CD4-positive, CD25-positive, alpha-beta regulatory T cell (primary cell): ENCODE results near the gene LMBRD1. TPM values are rescaled to one million over a fixed set of nuclear protein-coding genes. Genes with fewer than 3 reads are reported as not detected.
A peak's percentile ranks its signal among the peaks of the same experiment; 100 is the strongest.

Experiments
- ATAC-seq, 2 donors: fragments of 150-1000 bp; cut with Tn5 transposase; one replicate each; pipeline ENCODE4 v1.10.0; 2021; ENCODE audit warnings: low read depth in 2 of 2, moderate number of reproducible peaks in 2 of 2, moderate library complexity in 1 of 2
- DNase-seq, 3 donors: peaks; one replicate each; pipeline versions ENCODE4 v3.0.0 to v3.0.0-alpha.2; 2012 to 2022; ENCODE audit warnings: mixed read lengths in 1 of 3
- H3K27ac ChIP-seq: one replicate; pipeline ENCODE4 v1.7.0; 2013; ENCODE audit warnings: mild to moderate bottlenecking, low read length; ENCODE audit not compliant: insufficient read depth, poor library complexity, severe bottlenecking
- H3K27me3 ChIP-seq: one replicate; pipeline ENCODE4 v1.7.0; 2013; ENCODE audit warnings: low read length; ENCODE audit not compliant: control insufficient read depth, insufficient read depth
- H3K36me3 ChIP-seq: one replicate; pipeline ENCODE4 v1.7.0; 2013; ENCODE audit warnings: mild to moderate bottlenecking, low read length, moderate library complexity; ENCODE audit not compliant: control insufficient read depth, insufficient read depth
- H3K4me1 ChIP-seq: 2 replicates; pipeline ENCODE4 v1.7.0; 2013; ENCODE audit warnings: mild to moderate bottlenecking, low read length; ENCODE audit not compliant: insufficient read depth, control insufficient read depth, poor library complexity, severe bottlenecking
- H3K4me3 ChIP-seq: one replicate; pipeline ENCODE4 v1.7.0; 2013; ENCODE audit warnings: low read depth, mild to moderate bottlenecking, low read length, moderate library complexity
- H3K9me3 ChIP-seq, 2 experiments: 1 replicate in 1 of 2; 2 replicates in 1 of 2; pipeline ENCODE4 v1.7.0; 2013; ENCODE audit warnings: low read length in 2 of 2, mild to moderate bottlenecking in 1 of 2, moderate library complexity in 1 of 2; ENCODE audit not compliant: control insufficient read depth in 2 of 2
- H3K27ac Mint-ChIP-seq, 3 donors: one replicate each; pipeline ENCODE4 v1.8.0; 2020 to 2022; ENCODE audit warnings: mild to moderate bottlenecking in 3 of 3, mixed read lengths in 3 of 3, moderate library complexity in 2 of 3
- H3K27me3 Mint-ChIP-seq: one replicate; pipeline ENCODE4 v1.8.0; 2022; ENCODE audit warnings: mild to moderate bottlenecking, mixed read lengths
- H3K36me3 Mint-ChIP-seq: one replicate; pipeline ENCODE4 v1.8.0; 2020; ENCODE audit warnings: mixed read lengths
- H3K4me1 Mint-ChIP-seq, 4 donors: one replicate each; pipeline ENCODE4 v1.8.0; 2020 to 2022; ENCODE audit warnings: mixed read lengths in 4 of 4, mild to moderate bottlenecking in 1 of 4
- H3K4me3 Mint-ChIP-seq, 4 donors: one replicate each; pipeline ENCODE4 v1.8.0; 2020 to 2022; ENCODE audit warnings: mild to moderate bottlenecking in 4 of 4, mixed read lengths in 4 of 4, moderate library complexity in 3 of 4
- H3K9me3 Mint-ChIP-seq, 7 donors: one replicate each; pipeline ENCODE4 v1.8.0; 2020 to 2022; ENCODE audit warnings: mixed read lengths in 7 of 7, mild to moderate bottlenecking in 3 of 7, moderate library complexity in 2 of 7
- polyA plus RNA-seq, 4 donors: library from polyadenylated mRNA; unstranded; fragments of 300-500 nt; fragmentation: Illumina TruSeq; gene quantifications; one replicate each; pipeline ENCODE4 v1.2.3, GENCODE V29; 2021
- total RNA-seq: library from RNA; stranded (reverse); gene quantifications from one replicate; pipeline ENCODE4 v1.2.3, GENCODE V29; 2022

Gene LMBRD1
- total and polyA plus RNA-seq, 5 donors from 2014 or later: 40.8 to 67.2 (median 58.6) TPM

DNA sequence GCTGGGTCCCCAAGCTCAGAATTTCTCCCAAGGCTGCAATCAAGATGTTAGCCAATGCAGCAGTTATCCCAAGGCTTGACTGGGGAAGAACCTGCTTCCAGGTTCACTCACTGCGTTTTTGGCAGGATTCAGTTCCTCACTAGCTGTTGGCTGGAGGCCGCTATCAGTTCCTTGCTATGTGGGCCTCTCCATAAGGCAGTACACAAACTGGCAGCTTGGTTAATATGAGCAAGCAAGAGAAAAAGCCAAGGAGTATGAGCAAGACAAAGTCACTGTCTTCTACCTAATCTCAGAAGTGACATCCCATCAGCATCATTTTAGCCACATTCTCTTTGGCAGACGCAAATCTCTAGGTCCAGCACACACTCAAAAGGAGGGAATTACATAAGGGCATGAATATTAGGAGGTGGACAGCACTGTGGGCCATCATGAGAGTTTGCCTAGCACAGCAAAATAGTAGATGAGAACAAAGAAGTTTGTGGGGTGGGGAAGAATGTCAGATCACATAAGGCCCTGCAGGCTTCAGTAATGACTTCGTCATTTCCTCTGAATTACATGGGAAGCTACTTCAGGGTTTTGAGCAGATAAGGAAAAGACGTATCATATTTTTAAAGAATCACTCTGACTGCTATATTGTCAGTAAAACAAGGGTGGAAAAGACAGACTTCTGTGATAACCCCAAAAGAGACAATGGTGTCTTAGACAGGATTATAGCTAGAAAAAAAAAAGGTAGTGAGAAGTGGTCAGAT is 25.5 kb downstream of the LMBRD1 start:
- Histone ChIP-seq H3K4me1 (peaks cover 11% of the 10 kb centered on the region), H3K9me3 (no peaks in the 10 kb centered on the region), H3K27ac (no peak overlapping the region), H3K27me3 (no peaks in the 10 kb centered on the region), H3K36me3 (peaks cover 26% of the 10 kb centered on the region), H3K4me3 (no peak overlapping the region)
- H3K27me3 Mint-ChIP-seq: no peaks in the 10 kb centered on the region
- H3K36me3 Mint-ChIP-seq: peaks cover 55% of the 10 kb centered on the region
- no peak for DNase-seq
- no peak overlapping the region for H3K4me3 Mint-ChIP-seq
- H3K9me3 Mint-ChIP-seq: peaks cover 0 to 2% (median 0%) of the 10 kb centered on the region in 7 donors
- peak overlapping the region in 1 of 3 donors; percentile 47 for H3K27ac Mint-ChIP-seq
- ATAC-seq: no peak
- peaks cover 57 to 68% (median 62%) of the 10 kb centered on the region in 4 donors for H3K4me1 Mint-ChIP-seq

DNA sequence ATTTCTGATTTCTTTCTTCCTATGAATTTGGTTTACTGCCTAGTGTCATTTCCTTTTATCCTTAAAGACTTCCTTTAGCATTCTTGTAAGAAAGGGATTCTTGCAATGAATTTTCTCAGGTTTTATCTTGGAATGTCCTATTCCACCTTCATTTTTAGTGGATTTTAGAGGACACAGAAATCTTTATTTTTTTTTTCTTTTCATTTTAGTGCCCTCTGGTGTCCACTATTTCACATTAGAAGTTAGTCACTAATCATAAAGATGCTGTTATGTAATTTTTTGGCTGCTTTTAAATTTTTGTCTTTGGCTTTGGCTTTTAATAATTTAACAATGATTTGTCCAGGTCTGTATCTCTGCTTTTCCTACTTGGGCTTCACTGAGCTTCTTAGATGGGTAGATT is 28.1 kb downstream of the LMBRD1 start:
- H3K36me3 ChIP-seq: peaks cover 21% of the 10 kb centered on the region
- H3K36me3 Mint-ChIP-seq: peaks cover 51% of the 10 kb centered on the region
- H3K27ac ChIP-seq: no peak overlapping the region

DNA sequence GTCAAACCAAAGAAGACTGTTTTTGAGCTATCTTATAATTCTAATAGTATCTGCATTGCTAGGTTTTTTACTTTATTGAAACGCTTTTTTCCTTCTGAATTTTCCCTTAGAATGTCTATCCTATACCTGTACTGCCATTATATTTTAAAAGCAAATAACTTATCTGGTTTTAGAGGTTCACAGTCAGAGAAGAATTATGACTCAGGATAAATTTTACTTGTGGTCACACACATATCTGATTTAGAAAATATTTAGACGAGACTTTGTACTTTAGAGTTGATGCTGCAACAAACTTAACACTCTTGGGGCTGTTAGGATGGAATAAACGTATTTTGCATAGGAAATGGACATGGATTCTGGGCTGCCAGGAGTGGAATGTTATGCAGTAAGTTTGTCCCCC is 33.0 kb downstream of the LMBRD1 start:
- Mint-ChIP-seq H3K27ac (peak overlapping the region in 1 of 3 donors; percentile 52), H3K36me3 (peaks cover 30% of the 10 kb centered on the region), H3K27me3 (no peaks in the 10 kb centered on the region), H3K9me3 (no peaks in the 10 kb centered on the region), H3K4me3 (no peak overlapping the region), H3K4me1 (peaks cover 35 to 64% (median 46%) of the 10 kb centered on the region in 4 donors)
- H3K27me3 ChIP-seq: no peaks in the 10 kb centered on the region
- peaks cover under 1% of the 10 kb centered on the region for H3K36me3 ChIP-seq
- H3K9me3 ChIP-seq: no peaks in the 10 kb centered on the region
- H3K4me3 ChIP-seq: no peak overlapping the region
- H3K27ac ChIP-seq: no peak overlapping the region
- peaks cover 1% of the 10 kb centered on the region for H3K4me1 ChIP-seq
- no peak for DNase-seq
- no peak for ATAC-seq

More for the DNA sequence above, 28.1 kb downstream of the LMBRD1 start:
- no peak overlapping the region for H3K4me3 Mint-ChIP-seq
- Histone ChIP-seq H3K27me3 (no peaks in the 10 kb centered on the region), H3K4me1 (no peaks in the 10 kb centered on the region), H3K4me3 (no peak overlapping the region), H3K9me3 (no peaks in the 10 kb centered on the region)
- H3K27me3 Mint-ChIP-seq: no peaks in the 10 kb centered on the region
- ATAC-seq (no peak), DNase-seq (no peak)
- peaks cover 0 to 2% (median 0%) of the 10 kb centered on the region in 7 donors for H3K9me3 Mint-ChIP-seq
- peak overlapping the region in 2 of 3 donors; percentile 11 to 42 for H3K27ac Mint-ChIP-seq
- H3K4me1 Mint-ChIP-seq: peaks cover 46 to 57% (median 52%) of the 10 kb centered on the region in 4 donors

DNA sequence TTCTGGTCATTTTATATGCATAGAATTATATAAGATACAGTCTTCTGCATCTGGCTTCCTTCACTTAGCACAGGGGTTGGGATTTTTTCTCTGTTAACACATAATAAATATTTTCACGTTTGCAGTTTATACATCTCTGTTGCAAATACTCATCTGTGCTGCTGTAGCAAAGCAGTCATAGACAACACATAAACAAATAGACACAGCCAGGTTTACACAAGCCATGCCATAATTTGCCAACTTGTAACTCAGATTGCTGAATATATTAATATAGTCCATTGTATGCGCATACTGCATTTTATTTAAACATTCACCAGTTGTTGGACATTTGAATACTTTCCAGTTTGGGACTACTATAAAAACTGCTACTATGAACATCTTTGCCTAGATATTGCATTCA is 35.0 kb downstream of the LMBRD1 start:
- H3K27me3 ChIP-seq: no peaks in the 10 kb centered on the region
- peaks cover 30% of the 10 kb centered on the region for H3K36me3 Mint-ChIP-seq
- no peak for ATAC-seq
- H3K4me1 Mint-ChIP-seq: peaks cover 52 to 76% (median 59%) of the 10 kb centered on the region in 4 donors
- no peaks in the 10 kb centered on the region for H3K27me3 Mint-ChIP-seq
- no peak overlapping the region for H3K4me3 ChIP-seq
- H3K27ac Mint-ChIP-seq: peak overlapping the region in 1 of 3 donors; percentile 53
- H3K9me3 ChIP-seq: no peaks in the 10 kb centered on the region
- no peak overlapping the region for H3K4me3 Mint-ChIP-seq
- H3K9me3 Mint-ChIP-seq: no peaks in the 10 kb centered on the region
- no peaks in the 10 kb centered on the region for H3K36me3 ChIP-seq
- peaks cover 3% of the 10 kb centered on the region for H3K4me1 ChIP-seq
- H3K27ac ChIP-seq: no peak overlapping the region
- no peak for DNase-seq

DNA sequence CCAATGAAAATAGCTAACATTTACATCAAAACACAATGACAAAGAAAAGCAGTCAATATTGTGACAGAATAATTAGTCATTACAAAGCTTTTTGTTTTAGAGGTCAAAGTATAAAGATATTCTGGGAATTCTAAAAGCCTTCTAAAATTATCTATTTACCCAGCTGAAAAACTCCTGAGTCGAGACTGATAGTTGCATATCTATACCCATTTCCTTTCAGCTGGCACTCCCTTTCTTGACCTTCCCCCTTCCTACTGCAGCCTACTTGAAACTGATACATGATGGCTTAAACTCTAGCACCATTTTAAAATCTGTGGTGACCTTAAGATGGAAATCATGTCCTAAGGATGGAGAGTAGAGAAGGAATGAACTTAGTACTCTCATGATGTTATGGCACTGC is 38.6 kb downstream of the LMBRD1 start:
- peak overlapping the region in 2 of 3 donors; percentile 3 to 56 for H3K27ac Mint-ChIP-seq
- no peaks in the 10 kb centered on the region for H3K27me3 Mint-ChIP-seq
- H3K9me3 Mint-ChIP-seq: peaks cover 0 to 8% (median 6%) of the 10 kb centered on the region in 7 donors
- Histone ChIP-seq H3K36me3 (peaks cover 3% of the 10 kb centered on the region), H3K27me3 (no peaks in the 10 kb centered on the region), H3K4me3 (no peak overlapping the region), H3K9me3 (no peaks in the 10 kb centered on the region), H3K27ac (no peak overlapping the region), H3K4me1 (peaks cover 3% of the 10 kb centered on the region)
- peaks cover 34% of the 10 kb centered on the region for H3K36me3 Mint-ChIP-seq
- no peak for DNase-seq
- ATAC-seq: no peak
- peak overlapping the region in 2 of 4 donors; percentile 22 to 66 for H3K4me3 Mint-ChIP-seq
- H3K4me1 Mint-ChIP-seq: peaks cover 48 to 75% (median 57%) of the 10 kb centered on the region in 4 donors

DNA sequence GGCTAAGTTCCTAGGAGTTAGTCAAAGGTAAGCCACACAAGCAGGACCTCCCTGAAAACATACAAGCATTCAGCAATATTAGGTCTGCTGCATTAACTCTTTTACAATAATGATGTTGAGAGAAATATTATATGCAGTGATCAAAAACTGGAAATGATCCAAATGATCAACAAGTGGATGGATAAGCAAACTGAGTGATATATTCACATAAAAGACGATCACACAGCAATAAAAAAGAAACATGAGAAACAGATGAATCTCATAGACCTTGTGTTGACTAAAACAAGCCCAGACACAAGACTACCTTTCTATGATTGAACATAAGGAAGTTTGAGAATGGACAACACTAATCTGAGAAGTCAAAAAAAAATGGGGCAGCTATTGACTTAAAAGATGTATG is 39.9 kb downstream of the LMBRD1 start:
- H3K4me3 Mint-ChIP-seq: peak overlapping the region in 1 of 4 donors; percentile 2
- Histone ChIP-seq H3K27me3 (no peaks in the 10 kb centered on the region), H3K36me3 (peaks cover 3% of the 10 kb centered on the region), H3K4me3 (no peak overlapping the region), H3K9me3 (no peaks in the 10 kb centered on the region), H3K4me1 (peaks cover 3% of the 10 kb centered on the region), H3K27ac (no peak overlapping the region)
- no peak for DNase-seq
- H3K27ac Mint-ChIP-seq: peak overlapping the region in 1 of 3 donors; percentile 70
- peaks cover 27% of the 10 kb centered on the region for H3K36me3 Mint-ChIP-seq
- no peak for ATAC-seq
- H3K27me3 Mint-ChIP-seq: no peaks in the 10 kb centered on the region
- peaks cover 0 to 8% (median 6%) of the 10 kb centered on the region in 7 donors for H3K9me3 Mint-ChIP-seq
- H3K4me1 Mint-ChIP-seq: peaks cover 44 to 65% (median 56%) of the 10 kb centered on the region in 4 donors

DNA sequence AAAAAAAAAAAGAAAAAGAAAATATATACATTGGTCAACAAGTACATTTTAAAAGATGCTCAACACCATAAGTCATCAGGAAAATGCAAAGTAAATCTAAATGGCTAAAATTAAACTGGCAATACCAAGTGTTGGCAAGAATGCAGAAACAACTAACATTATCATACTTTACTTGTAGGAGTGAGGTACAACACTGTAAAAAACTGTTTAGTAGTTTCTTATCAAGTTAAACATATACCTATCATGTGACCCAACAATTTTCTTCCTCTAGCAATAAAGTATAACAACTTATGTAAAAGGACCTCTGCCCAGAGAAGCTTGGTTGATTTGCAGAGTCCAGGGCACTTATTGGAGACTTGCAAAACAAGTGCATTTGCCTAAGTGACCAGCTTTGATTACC is 40.4 kb downstream of the LMBRD1 start:
- Histone ChIP-seq H3K27me3 (no peaks in the 10 kb centered on the region), H3K36me3 (peaks cover 8% of the 10 kb centered on the region), H3K4me3 (no peak overlapping the region), H3K4me1 (peaks cover 3% of the 10 kb centered on the region), H3K27ac (no peak overlapping the region), H3K9me3 (no peaks in the 10 kb centered on the region)
- Mint-ChIP-seq H3K27ac (no peak overlapping the region), H3K4me1 (peaks cover 39 to 63% (median 52%) of the 10 kb centered on the region in 4 donors), H3K27me3 (no peaks in the 10 kb centered on the region), H3K9me3 (peaks cover 0 to 8% (median 6%) of the 10 kb centered on the region in 7 donors), H3K36me3 (peaks cover 30% of the 10 kb centered on the region), H3K4me3 (peak overlapping the region in 1 of 4 donors; percentile 2)
- ATAC-seq: no peak
- DNase-seq: no peak

DNA sequence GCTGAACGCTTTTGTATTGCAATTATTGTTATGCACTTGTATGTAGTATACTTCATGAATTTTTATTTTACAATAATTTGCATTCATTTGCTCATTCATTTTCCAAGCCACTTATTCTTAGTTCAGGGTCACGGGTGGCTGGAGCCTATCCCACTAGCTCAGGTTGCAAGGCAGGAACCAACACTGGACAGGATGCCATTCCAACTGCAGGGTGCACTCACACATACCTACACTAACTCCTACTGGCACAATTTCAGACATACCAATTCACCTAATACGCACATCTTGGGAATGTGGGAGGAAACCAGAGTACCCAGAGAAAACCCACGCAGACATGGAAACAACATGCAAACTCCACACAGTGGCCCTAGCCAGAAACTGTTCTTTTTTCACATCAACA is 61.8 kb downstream of the LMBRD1 start:
- ATAC-seq (no peak), DNase-seq (no peak)
- Mint-ChIP-seq H3K27ac (no peak overlapping the region), H3K4me1 (peaks cover 0 to 10% (median 6%) of the 10 kb centered on the region in 4 donors), H3K4me3 (no peak overlapping the region), H3K36me3 (no peaks in the 10 kb centered on the region), H3K27me3 (no peaks in the 10 kb centered on the region), H3K9me3 (no peaks in the 10 kb centered on the region)
- Histone ChIP-seq H3K27me3 (no peaks in the 10 kb centered on the region), H3K36me3 (peaks cover 11% of the 10 kb centered on the region), H3K4me1 (no peaks in the 10 kb centered on the region), H3K9me3 (no peaks in the 10 kb centered on the region), H3K27ac (no peak overlapping the region), H3K4me3 (no peak overlapping the region)
